ENCODE results near the gene PHACTR2.

Gene PHACTR2

GRCh38 chr6:143674483-143675381, 3.0 kb upstream of the PHACTR2 start:
- DNase-seq (ENCODE audit: low read depth in 1 of 2, low spot score in 1 of 2) = no peak

- no peak for DNase-seq (ENCODE audit: low read depth in 1 of 2, low spot score in 1 of 2)
Measured at GRCh38 chr6:143675382-143675900, 2.3 kb upstream of the PHACTR2 start.

- no peak for DNase-seq (ENCODE audit: low read depth in 1 of 2, low spot score in 1 of 2)
Measured at GRCh38 chr6:143675946-143676345, 1.8 kb upstream of the PHACTR2 start.

- no peak for DNase-seq (ENCODE audit: low read depth in 1 of 2, low spot score in 1 of 2)
Measured at GRCh38 chr6:143676437-143677045, 1.2 kb upstream of the PHACTR2 start.

DNA sequence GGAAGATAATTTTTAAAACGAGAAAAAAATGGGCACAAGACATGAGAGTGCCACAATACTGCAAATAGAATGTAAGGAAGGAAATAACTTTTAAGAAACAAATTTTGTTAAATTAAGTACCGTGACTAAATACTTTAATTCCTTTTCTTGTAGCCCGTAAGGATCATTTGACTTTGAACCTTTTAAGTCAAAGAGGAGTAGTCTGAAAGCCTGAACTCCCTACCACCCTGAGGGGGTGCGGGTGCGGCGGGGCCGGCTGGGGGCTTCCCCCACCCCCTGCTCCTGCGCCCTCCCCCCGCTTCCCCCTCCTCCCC, 231 bp upstream of the PHACTR2 start:
- DNase-seq (ENCODE audit: low read depth in 1 of 2, low spot score in 1 of 2) = no peak

DNA sequence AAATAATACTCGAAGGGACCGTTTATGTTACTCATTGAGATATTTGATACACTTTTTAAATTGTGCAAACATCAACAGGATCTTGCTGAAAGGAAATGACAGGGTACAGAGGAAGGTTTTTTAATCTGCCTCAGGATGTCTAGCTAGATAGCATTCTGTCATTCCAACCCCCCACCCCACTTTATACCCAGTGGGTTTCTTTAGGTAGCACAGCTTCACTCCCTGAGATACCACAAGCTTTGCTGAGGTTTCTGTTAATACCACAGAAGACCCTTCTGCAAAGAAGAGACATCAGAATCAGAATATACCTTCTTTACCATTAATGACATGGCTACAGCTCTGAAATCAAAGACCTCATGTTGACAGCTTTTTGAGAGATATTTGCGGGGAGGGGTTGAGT, 1.3 kb downstream of the PHACTR2 start:
- no peak for DNase-seq (ENCODE audit: low read depth in 1 of 2, low spot score in 1 of 2)

GRCh38 chr6:143680141-143680540, 2.4 kb downstream of the PHACTR2 start:
- DNase-seq (ENCODE audit: low read depth in 1 of 2, low spot score in 1 of 2) = no peak

DNA sequence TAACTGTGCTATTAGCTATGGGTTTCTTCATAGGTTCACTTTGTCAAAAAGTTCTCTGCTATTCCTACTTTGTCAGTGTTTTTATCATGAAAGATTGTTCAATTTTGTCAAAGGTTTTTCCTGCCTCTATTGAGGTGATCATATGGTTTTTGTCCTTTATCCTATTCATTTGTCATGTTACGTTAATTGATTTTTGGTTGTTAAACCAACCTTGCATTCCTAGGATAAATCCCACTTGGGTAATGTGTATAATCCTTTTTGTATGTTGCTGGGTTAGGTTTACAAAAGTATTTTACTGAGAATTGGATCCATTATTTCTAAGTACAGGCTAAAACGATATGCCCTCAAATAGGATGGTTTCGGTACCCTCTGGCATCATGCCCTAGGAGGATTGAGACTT, 5.0 kb downstream of the PHACTR2 start:
- no peak for DNase-seq (ENCODE audit: low read depth in 1 of 2, low spot score in 1 of 2)

DNA sequence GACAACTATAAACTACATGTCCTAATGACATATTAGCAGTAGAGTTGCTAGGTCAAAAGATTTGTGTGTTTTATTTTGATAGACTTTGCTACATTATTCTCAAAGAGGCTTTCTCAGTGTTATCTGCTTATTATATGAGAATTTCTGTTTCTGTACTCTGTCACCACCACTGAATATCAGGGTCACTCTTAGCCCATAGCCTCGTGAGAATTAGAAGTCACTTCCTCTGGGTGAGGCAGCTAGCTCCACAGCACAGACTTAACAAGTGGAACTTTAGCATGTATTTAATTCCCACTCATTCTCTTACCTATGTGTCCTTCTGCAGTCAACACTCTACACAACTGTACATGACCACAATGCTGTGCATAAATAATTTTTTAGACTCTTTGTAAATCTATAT, 6.7 kb downstream of the PHACTR2 start:
- DNase-seq (ENCODE audit: low read depth in 1 of 2, low spot score in 1 of 2) = no peak

DNA sequence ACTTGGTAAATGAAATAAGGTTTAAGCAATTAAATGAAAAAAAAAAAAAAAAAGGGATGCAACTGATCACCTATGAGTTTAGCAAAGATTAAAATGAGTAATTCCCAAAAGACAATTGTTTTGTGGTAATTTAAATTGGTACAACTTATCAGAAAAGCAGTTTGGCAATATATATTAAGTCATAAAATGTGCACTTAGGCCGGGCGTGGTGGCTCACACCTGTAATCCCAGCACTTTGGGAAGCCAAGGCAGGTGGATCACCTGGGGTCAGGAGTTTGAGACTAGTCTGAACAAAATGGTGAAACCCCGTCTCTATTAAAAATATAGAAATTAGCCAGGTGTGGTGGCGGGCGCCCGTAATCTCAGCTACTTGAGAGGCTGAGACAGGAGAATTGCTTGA, 7.9 kb downstream of the PHACTR2 start:
- DNase-seq (ENCODE audit: low read depth in 1 of 2, low spot score in 1 of 2) = no peak

DNA sequence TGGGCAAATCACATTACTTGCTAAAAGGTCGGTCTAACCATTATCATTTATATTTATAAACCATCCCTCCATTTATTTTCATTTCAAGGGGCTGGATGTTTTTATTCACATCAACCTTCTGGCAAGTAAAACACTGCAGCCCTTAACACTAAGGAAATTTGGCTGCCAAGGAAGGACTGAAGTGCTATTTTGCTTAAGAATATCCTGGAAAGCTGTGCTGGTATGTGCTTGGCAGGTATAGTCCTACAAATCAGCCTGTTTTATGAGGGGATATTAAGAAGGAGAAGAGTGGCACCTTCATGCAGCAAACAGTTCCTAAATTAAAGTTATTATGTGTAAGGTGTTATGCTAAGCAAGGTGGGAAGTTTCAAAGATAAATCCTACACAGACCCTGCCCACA, 9.8 kb downstream of the PHACTR2 start:
- no peak for DNase-seq (ENCODE audit: low read depth in 1 of 2, low spot score in 1 of 2)

- no peak for DNase-seq (ENCODE audit: low read depth in 1 of 2, low spot score in 1 of 2)
Measured at GRCh38 chr6:143688681-143689080, 10.9 kb downstream of the PHACTR2 start.

GRCh38 chr6:143689852-143690251, 12.1 kb downstream of the PHACTR2 start:
- no peak for DNase-seq (ENCODE audit: low read depth in 1 of 2, low spot score in 1 of 2)

- DNase-seq (ENCODE audit: low read depth in 1 of 2, low spot score in 1 of 2) = no peak
Measured at GRCh38 chr6:143691155-143691554, 13.4 kb downstream of the PHACTR2 start.

GRCh38 chr6:143691900-143692636, 14.3 kb downstream of the PHACTR2 start:
- DNase-seq (ENCODE audit: low read depth in 1 of 2, low spot score in 1 of 2) = no peak

DNA sequence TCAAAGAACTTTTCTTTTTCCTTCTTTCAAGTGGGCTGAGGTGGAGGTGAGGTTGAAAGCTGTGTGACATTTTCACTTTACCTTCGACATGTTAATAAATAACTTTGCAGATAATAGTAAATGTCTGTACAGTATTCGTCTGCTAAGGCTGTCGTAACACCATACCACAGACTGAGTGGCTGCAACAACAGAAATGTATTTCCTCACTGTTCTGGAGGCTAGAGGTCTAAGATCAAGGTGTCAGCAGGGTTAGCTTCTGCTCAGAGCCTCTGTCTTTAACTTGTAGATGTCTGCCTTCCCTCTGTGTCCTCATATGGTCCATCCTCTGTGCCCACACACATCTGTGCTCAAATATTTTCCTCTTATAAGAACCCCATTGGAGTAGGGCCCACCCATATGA, 14.9 kb downstream of the PHACTR2 start:
- DNase-seq (ENCODE audit: low read depth in 1 of 2, low spot score in 1 of 2) = no peak

- DNase-seq (ENCODE audit: low read depth in 1 of 2, low spot score in 1 of 2) = no peak
Measured at GRCh38 chr6:143694013-143694412, 16.2 kb downstream of the PHACTR2 start.

DNA sequence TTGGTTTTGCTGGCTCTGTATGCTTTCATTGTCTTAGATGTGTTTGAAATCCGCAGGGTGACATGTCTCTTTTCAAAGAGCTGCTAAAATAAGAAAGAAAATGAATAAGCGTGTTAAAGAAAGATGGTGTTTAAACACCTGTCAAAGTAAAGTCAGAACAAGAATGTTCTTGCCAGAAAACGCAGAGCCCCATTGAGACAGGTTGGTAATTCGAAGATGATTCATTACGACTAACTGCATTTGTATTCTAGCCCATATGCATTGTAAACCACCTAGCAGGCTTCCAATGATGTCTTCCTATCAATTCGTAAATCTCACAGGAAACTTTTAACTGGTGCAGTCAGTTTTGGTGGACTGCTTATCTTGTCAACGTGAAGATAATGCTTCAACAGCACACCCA, 16.8 kb downstream of the PHACTR2 start:
- no peak for DNase-seq (ENCODE audit: low read depth in 1 of 2, low spot score in 1 of 2)

- no peak for DNase-seq (ENCODE audit: low read depth in 1 of 2, low spot score in 1 of 2)
Measured at GRCh38 chr6:143695130-143695968, 17.6 kb downstream of the PHACTR2 start.

DNA sequence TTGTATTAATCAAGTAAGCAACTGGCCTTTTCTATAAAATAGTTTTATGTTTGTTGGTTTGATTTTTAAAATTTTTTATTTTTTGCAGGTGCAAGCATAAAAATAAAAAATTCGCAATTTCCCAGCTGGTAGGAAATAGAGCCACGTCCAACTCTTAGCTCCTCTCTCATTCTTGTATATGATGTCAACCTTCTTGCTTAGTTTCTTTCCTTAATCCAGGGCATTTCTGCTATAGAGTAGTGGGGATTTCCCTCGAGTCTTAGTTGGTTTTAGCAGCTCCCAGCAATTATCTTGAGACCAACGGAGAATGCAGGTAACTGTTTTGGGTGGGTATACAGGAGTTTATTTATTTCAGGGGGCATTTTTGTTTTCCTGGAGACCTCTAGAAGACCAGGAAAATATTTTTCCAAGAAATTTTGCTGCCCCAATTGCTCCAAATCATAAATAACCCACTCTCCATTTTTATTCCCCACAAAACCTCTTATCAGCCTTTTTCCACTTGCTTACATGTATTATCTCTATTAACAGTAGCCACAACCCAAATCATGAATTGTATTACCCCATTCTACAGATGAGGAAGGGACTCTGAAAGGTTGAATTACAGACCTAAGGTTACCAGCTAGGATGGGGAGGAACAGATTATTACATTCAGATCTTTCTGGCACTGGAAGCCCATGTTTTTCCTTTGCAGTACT, 18.4 kb downstream of the PHACTR2 start:
- DNase-seq (ENCODE audit: low read depth in 1 of 2, low spot score in 1 of 2) = no peak

DNA sequence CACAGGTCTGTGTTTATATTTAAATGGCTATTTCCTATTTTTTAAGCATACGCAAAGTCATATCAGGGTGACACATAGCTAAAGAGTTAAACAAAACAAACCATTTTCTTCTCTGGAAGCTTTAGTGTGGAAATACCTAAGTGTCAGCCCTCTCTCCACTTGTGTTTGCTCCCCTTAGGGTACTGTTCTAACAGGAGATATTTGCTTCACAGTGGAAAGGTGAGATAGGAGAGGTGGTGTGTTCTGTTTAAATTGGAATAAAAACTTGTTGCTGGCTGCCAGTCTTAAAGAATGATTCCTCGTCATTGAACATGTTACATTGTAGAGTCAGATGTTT, 18.9 kb downstream of the PHACTR2 start:
- DNase-seq (ENCODE audit: low read depth in 1 of 2, low spot score in 1 of 2) = no peak
